ENCODE data around the gene ESRP2. TPM values are rescaled to one million over a fixed set of nuclear protein-coding genes. Genes with fewer than 3 reads are reported as not detected.
A peak's percentile ranks its signal among the peaks of the same experiment; 100 is the strongest.

The ESRP2 gene
- total RNA-seq, 3 donors from 2014 or later: 0.80 to 58.0 (median 26.5) TPM

DNA sequence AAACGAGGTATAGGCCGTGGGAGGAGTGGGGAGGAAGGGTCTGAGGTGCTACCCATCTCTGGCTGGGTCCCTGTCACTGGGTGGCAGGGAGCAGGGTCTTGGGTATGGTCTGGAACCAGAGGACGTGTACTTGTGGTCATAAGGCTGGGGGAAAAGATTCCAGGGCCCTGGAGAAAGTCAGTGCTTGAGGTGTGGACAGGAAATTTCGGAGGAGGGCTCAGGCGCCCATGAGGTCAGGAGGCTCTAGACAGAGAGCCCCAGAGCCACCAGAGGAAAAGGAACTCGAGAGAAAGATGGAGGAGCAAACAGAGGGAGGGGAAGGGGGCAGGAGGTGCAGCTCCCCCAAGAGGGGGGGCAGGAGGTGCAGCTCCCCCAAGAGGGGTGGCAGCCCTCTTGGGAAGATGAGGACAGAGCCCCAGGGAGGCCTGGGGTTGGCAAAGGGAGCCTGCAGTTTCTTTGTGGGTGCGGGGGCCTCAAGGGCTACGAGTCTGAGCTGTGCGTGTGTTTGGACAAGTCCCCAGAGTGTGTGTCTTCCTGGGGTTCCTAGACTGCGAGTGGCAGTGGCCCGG, 27.7 kb upstream of the ESRP2 start:
- Histone ChIP-seq H3K9me3 (no peaks in the 10 kb centered on the region), H3K36me3 (peaks cover 5% of the 10 kb centered on the region), H3K4me3 (peak overlapping the region; percentile 76 to 91 (median 86)), H3K27me3 (no peaks in the 10 kb centered on the region), H3K27ac (peak overlapping the region; percentile 88 to 97), H3K4me1 (no peaks in the 10 kb centered on the region)
- intact Hi-C loops (cut with DNase I; ENCODE audit: low total_unique reads): loop anchor here (5.0 kb wide), 1 partner anchor 64 kb away; no protein-coding TSS in a partner anchor
- DNase-seq (ENCODE audit: low spot score in 2 of 2): no peak
- TF ChIP-seq, protein P1, sequence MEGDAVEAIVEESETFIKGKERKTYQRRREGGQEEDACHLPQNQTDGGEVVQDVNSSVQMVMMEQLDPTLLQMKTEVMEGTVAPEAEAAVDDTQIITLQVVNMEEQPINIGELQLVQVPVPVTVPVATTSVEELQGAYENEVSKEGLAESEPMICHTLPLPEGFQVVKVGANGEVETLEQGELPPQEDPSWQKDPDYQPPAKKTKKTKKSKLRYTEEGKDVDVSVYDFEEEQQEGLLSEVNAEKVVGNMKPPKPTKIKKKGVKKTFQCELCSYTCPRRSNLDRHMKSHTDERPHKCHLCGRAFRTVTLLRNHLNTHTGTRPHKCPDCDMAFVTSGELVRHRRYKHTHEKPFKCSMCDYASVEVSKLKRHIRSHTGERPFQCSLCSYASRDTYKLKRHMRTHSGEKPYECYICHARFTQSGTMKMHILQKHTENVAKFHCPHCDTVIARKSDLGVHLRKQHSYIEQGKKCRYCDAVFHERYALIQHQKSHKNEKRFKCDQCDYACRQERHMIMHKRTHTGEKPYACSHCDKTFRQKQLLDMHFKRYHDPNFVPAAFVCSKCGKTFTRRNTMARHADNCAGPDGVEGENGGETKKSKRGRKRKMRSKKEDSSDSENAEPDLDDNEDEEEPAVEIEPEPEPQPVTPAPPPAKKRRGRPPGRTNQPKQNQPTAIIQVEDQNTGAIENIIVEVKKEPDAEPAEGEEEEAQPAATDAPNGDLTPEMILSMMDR (IDR thresholded peaks at IDR 0.05): no peak
- no peak for TF ChIP-seq POLR2A (IDR thresholded peaks at IDR 0.05)
- no peak for TF ChIP-seq POLR2AphosphoS5 (IDR thresholded peaks at IDR 0.05)

DNA sequence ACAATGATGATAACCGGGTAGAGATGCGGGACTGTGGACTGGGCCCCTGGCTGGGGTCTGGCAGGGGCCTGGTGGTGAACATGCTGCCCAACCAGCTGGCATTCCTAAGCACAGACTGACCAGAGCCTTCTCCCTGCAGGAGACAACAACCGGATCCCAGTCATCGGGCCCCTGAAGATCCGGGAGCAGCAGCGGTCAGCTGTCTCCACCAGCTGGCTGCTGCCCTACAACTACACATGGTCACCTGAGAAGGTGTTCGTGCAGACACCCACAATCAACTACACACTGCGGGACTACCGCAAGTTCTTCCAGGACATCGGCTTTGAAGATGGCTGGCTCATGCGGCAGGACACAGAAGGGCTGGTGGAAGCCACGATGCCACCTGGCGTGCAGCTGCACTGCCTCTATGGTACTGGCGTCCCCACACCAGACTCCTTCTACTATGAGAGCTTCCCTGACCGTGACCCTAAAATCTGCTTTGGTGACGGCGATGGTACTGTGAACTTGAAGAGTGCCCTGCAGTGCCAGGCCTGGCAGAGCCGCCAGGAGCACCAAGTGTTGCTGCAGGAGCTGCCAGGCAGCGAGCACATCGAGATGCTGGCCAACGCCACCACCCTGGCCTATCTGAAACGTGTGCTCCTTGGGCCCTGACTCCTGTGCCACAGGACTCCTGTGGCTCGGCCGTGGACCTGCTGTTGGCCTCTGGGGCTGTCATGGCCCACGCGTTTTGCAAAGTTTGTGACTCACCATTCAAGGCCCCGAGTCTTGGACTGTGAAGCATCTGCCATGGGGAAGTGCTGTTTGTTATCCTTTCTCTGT, 23.3 kb upstream of the ESRP2 start:
- peaks cover 5% of the 10 kb centered on the region for H3K36me3 ChIP-seq
- H3K9me3 ChIP-seq: no peaks in the 10 kb centered on the region
- H3K4me3 ChIP-seq: no peak overlapping the region
- H3K27me3 ChIP-seq: no peaks in the 10 kb centered on the region
- TF ChIP-seq POLR2AphosphoS5 (IDR thresholded peaks at IDR 0.05): no peak
- TF ChIP-seq, protein P1 (IDR thresholded peaks at IDR 0.05): no peak
- TF ChIP-seq POLR2A (IDR thresholded peaks at IDR 0.05): no peak
- no peaks in the 10 kb centered on the region for H3K4me1 ChIP-seq
- H3K27ac ChIP-seq: no peak overlapping the region
- DNase-seq (ENCODE audit: low spot score in 2 of 2): no peak
- intact Hi-C loops (cut with DNase I; ENCODE audit: low total_unique reads): no loop called here

DNA sequence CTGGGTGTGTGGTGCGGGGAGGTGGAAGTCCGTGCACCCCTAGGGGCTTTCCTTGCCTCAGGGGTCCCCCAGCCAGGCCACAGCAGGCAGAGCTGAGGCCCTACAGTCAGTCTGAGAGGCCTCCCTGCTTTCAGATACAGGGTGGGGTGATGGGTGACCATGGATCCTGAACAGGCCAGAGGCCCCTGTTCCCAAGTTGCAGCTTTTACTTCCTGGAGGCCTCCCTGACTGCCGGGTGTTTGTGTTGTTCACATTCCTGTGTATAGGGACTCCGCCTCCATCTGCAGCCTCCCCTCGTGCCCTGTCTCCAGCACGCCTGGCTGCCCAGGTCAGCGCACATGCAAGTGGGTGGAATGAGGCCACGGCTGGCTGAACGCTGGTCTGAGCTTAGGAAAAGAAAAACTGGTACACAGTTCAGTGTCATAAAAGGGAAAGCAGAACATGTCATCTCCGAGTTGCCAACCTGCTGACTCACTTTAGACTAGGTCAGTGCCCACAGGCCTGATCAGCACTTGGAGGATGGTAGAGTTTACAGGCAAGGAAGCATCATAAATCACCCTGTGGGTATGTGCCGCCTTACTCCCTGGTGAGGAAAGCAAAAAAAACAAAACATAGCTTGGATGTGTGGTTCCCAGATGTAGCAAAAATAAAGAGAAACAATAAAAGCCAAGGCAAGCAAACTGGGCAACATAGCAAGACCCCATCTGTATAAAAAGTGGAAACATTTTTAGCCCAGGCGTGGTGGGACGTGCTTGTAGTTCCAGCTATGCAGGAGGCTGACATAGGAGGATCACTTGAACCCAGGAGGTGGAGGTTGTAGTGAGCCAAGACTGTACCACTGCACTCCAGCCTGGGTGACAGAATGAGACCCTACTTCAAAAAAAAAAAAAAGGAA, 22.2 kb upstream of the ESRP2 start:
- TF ChIP-seq, protein P1 (IDR thresholded peaks at IDR 0.05): no peak
- TF ChIP-seq POLR2A (IDR thresholded peaks at IDR 0.05) (no peak), POLR2AphosphoS5 (IDR thresholded peaks at IDR 0.05) (no peak)
- Histone ChIP-seq H3K4me1 (no peaks in the 10 kb centered on the region), H3K36me3 (peaks cover 5% of the 10 kb centered on the region), H3K27me3 (no peaks in the 10 kb centered on the region), H3K4me3 (no peak overlapping the region), H3K27ac (peak overlapping the region; percentile 52 to 72), H3K9me3 (no peaks in the 10 kb centered on the region)
- no peak for DNase-seq (ENCODE audit: low spot score in 2 of 2)
- intact Hi-C loops (cut with DNase I; ENCODE audit: low total_unique reads): no loop called here

DNA sequence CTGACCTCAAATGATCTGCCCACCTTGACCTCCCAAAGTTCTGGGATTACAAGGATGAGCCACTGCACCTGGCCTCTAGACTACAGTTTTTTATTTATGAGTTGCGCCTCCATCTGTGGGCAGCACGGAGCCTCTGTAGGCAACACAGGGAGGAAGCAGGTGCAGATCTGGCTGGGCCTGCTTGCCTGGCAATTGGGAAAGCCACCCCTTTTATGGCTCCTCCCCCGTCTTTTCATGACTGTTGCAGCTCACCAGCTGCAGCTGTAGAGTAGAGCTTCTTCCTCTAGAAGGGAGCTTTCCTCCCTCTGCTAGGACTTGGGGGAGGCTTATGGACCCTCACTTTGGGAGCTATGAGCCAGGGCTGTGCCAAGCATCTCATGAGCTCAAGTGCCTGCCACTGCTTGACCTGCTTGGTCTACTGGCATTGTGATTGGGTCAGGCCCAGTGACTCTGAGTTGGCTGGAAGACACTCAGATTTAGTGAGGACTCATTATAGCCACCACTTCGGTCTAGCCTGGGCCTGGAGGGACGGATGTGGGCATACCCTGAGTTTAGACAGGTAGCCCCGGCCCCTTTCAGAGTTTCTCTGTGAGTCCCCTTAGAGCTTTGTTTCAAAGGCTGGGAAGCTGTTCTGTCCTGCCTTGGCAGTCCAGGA, 21.5 kb upstream of the ESRP2 start:
- no peak overlapping the region for H3K4me3 ChIP-seq
- no peak for DNase-seq (ENCODE audit: low spot score in 2 of 2)
- H3K4me1 ChIP-seq: no peaks in the 10 kb centered on the region
- H3K36me3 ChIP-seq: peaks cover 5% of the 10 kb centered on the region
- H3K27me3 ChIP-seq: no peaks in the 10 kb centered on the region
- TF ChIP-seq POLR2A (IDR thresholded peaks at IDR 0.05): no peak
- TF ChIP-seq POLR2AphosphoS5 (IDR thresholded peaks at IDR 0.05): no peak
- H3K9me3 ChIP-seq: no peaks in the 10 kb centered on the region
- H3K27ac ChIP-seq: peak overlapping the region; percentile 52 to 72
- intact Hi-C loops (cut with DNase I; ENCODE audit: low total_unique reads): no loop called here

DNA sequence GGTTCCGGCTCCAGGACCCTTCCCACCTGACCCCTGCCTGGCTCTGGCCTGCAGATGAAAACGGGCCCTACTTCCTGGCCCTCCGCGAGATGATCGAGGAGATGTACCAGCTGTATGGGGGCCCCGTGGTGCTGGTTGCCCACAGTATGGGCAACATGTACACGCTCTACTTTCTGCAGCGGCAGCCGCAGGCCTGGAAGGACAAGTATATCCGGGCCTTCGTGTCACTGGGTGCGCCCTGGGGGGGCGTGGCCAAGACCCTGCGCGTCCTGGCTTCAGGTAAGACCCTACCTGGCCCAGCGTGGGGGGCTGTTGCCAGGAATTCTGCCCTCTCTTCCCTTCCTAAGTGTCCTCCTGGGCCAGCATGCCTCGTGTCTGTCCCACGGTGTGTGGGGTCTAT, 19.8 kb upstream of the ESRP2 start:
- H3K9me3 ChIP-seq: no peaks in the 10 kb centered on the region
- H3K4me3 ChIP-seq: no peak overlapping the region
- no peak overlapping the region for H3K27ac ChIP-seq
- peaks cover 5% of the 10 kb centered on the region for H3K36me3 ChIP-seq
- intact Hi-C loops (cut with DNase I; ENCODE audit: low total_unique reads): loop anchor here (1.0 kb wide), 1 partner anchor 28 kb away; no protein-coding TSS in a partner anchor
- TF ChIP-seq POLR2A (IDR thresholded peaks at IDR 0.05) (no peak), POLR2AphosphoS5 (IDR thresholded peaks at IDR 0.05) (no peak)
- TF ChIP-seq, protein P1 (IDR thresholded peaks at IDR 0.05): no peak
- DNase-seq (ENCODE audit: low spot score in 2 of 2): no peak
- no peaks in the 10 kb centered on the region for H3K4me1 ChIP-seq
- no peaks in the 10 kb centered on the region for H3K27me3 ChIP-seq
